ENCODE data around the gene DUSP3.

Gene DUSP3

DNA sequence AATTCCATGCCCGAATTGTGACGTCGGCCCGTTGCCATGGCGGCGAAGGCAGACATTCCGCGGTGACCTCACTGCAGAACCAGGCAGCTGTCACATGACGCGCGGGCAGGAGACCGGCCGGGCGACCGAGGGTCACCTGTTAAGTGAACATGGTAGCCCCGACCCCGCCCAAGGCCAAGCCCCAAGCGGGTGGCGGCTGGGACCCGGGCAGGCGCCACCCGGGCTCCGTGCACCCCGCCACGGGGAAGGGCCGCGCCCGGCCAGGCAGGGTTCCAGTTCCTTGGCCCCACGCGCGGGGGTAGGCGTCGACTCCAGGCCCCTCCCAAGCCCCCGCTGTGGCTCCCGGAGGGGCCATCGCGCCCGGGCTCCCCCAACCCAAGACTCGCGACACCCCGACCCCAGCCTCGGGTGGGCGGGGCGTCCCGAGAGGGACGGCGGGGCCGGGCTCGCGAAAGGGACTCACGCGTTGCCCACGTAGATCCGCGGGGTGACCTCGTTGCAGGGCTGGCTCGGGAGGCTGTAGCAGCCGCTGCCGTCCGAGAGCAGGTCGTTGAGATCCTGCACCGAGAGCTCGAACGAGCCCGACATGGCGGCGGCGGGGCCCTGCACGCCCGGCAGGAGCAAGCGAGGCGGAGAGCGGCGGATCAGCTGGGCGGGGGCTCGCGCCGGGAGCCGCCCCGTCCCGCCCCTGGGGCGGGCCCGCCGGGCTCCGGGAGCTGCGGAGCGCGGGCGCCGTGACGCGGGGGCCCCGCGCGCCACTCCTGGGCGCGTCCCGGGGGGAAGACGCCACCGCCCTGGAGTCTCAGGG, at the start of gene DUSP3:
Gene DUSP3 (minus strand): TSS at position 641 of the 808 bp plus-strand sequence. CDS start 53 bp downstream, at position 588.
- peak; percentile 84 for DNase-seq (ENCODE audit: low spot score)

GRCh38 chr17:43827596-43827995, 48.8 kb upstream of the DUSP3 start:
- DNase-seq (ENCODE audit: low spot score): no peak

- no peak for DNase-seq (ENCODE audit: low spot score)
Observed at GRCh38 chr17:43826206-43826605, 47.4 kb upstream of the DUSP3 start.

GRCh38 chr17:43825567-43825966, 46.8 kb upstream of the DUSP3 start:
- no peak for DNase-seq (ENCODE audit: low spot score)

GRCh38 chr17:43823350-43824084, 44.7 kb upstream of the DUSP3 start:
- DNase-seq (ENCODE audit: low spot score): no peak

DNA sequence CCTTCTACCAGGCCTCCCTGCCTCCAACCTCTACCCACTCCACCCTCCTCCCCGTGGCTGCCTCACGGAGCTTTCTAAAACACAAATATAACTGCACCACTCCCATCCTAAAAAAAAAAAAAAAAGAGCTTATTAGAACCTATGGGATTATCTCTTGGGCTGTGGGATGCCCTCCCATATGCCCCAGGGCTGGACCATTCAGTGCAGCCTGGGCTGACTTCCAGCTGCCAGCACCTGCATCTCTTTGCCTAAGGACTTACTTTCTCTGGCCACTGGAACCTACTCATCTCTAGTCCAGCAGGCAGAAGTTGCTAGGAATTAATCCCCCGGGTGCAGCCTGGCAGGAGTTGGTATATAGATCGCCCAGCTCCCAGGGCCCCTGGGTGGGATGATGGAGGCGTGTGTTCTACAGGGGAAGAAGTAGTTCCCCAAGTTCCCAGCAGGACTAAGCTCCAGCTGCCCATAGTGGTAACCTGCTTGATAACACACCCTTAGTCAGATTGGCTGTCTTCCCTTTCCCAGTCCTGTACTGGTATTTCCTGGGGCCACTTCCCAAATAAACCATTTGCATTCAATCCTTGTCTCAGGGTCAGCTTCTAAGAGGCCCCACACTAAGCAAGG, 43.9 kb upstream of the DUSP3 start:
- no peak for DNase-seq (ENCODE audit: low spot score)

DNA sequence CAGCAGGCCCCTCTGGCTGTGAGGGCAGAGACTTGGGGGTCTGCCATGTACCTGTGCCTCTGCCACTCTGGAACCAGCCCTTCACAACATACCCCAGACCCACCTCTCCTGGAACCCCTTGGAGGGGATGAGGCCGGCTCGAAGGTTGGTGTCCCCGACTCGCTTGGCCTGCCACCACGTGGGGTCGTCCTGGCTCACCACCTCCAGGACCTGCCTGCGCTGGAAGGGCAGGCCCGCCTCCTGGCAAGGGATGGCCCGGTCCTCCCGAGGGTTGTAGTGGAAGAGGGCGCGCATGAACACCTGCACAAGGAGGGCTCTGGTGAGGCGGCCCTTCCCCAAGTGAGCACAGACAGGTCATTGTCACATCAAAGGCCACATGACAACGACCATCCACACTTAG, 42.0 kb upstream of the DUSP3 start:
- no peak for DNase-seq (ENCODE audit: low spot score)

- no peak for DNase-seq (ENCODE audit: low spot score)
Observed at GRCh38 chr17:43818966-43819365, 40.2 kb upstream of the DUSP3 start.

- no peak for DNase-seq (ENCODE audit: low spot score)
Observed at GRCh38 chr17:43817826-43818225, 39.0 kb upstream of the DUSP3 start.

DNA sequence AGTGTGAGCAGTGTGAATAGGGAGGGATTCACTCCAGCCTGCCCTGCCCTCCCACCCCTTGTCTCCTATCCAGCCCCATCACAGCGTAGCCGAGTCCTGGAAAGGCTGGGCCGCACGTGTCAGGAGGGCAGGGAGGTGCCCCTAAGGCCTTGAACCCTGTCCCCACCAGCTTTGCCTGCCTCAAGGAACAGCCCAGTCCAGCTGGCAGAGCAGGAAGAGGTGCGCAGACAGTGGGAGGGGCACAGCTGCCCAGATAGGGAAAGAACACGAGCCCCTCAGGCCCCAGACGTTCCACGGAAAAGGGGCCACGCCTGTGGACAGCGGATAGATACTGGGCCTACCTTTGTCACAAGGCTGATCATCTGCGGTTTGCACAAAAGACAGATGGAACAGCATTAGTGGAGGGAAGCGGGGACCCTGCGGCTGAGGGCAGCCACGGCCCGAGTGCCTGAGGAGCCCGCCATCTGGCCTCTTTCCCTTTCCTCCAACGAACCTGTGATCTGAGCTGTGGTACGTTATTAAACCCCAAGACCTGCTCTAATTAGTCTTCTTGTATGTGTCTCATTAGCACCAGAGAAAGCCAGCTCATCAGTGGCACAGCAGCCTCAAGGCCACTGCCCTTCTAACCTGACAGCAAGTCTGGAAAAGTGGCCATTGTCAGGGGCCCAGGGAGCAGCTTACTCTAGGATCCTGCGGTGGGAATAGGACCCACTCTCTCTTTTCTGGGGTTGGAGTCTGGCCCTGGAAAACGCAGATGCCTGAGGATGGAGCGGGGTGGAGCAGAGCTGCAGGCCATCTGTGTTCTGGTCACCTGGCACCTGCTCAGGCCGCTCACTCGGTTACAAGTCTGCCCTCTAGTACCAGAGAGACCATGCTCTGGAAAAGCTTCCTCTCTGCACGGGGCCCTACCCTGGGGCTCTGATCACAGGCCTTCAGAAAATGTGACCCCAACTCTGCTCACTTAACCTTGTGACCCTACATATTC, 37.9 kb upstream of the DUSP3 start:
- no peak for DNase-seq (ENCODE audit: low spot score)

DNA sequence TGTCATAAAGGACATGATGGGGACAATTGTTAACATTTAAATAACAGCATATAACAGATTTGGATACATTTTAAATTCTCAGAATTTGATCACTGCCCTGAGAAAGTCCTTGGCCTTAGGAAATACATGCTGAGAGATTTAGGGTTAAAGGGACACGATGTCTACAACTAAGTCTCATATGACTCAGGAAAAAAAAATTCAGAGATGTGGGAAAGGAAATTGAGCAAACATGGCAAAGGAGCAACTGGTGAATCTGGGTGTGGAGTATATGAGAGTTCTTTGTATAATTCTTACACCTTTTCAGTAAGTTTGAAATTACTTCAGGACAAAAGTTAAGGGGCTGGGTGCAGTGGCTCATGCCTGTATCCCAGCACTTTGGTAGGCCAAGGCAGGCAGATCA, 35.9 kb upstream of the DUSP3 start:
- DNase-seq (ENCODE audit: low spot score): no peak

DNA sequence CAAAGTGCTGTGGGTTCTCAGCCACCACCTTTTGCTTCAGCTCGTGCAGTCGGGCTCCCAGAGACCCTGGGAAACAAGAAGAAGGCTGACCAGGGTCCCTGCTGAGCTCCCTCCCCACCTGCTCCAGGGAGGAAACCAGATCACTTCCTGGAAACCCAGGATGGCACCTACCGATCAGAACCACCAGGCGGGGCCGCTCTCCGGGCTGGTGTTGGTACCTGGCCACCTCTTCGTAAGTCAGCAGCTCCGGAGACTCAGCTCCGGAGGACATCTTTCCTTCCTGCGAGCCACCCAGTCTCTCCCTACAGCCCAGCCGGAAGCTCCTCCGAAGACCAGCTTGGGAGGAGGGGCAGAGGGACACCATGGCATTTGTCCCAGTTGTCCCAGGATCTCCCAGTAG, 35.2 kb upstream of the DUSP3 start:
- no peak for DNase-seq (ENCODE audit: low spot score)

- no peak for DNase-seq (ENCODE audit: low spot score)
Observed at GRCh38 chr17:43813386-43813785, 34.6 kb upstream of the DUSP3 start.

DNA sequence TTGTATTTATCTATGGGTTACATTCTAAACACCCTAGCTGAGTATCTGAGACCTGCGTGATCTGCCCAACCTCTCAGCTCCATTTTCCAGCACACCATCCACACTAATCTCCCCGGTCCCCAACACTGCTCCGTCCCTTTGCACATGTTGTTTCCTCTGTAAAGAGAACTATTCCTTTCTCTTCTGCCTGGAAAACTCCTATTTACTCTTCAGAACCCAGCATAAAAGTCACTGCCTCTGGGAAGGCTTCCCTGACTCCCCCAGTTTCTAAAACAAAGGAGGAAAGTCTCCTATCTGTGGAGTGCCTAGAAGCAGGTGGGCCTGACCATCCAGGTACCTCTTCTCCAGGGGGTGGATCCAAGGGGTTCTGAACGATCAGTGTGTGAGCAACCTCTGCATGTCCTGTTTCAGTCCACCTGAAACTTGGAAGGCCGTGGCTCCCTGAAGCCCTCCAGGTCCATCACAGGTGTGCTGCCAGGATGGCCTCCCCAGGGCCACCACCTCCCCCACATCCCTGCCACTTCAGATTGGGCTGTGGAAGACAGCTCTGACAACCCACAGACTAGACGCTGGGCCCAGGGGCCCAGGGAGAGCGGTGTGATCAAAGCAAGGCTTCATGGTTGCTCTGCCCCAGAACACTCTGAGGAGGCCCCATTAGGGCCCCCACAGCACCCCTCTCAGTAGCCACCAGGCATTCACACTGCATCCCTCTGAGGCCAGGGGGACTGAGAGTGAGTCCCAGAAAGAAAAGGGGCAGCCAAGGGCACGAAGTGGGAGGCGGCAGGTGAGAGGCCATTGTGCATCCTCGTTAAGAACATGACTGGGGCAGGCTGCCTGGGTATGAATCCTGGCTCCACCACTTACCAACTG, 33.9 kb upstream of the DUSP3 start:
- no peak for DNase-seq (ENCODE audit: low spot score)

DNA sequence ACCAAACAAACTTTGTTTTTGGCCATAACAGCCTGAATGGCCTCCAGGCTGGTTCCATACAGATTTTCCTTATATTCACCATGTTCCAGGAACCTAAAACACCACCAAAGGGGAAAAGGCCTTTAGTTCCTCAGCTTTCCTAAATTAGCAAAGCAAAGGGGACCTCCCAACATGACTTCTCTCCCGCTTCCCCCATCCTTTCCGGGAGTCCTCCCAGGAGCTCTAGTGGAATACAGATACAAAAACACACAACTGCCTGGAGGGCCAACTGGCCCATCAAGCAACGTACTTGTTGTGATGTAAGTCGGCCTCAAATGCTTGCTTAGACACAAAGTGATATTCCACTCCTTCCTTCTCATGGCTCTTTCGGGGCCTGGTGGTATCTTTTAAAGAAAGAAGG, 32.0 kb upstream of the DUSP3 start:
- no peak for DNase-seq (ENCODE audit: low spot score)

- no peak for DNase-seq (ENCODE audit: low spot score)
Observed at GRCh38 chr17:43810226-43810715, 31.5 kb upstream of the DUSP3 start.

DNA sequence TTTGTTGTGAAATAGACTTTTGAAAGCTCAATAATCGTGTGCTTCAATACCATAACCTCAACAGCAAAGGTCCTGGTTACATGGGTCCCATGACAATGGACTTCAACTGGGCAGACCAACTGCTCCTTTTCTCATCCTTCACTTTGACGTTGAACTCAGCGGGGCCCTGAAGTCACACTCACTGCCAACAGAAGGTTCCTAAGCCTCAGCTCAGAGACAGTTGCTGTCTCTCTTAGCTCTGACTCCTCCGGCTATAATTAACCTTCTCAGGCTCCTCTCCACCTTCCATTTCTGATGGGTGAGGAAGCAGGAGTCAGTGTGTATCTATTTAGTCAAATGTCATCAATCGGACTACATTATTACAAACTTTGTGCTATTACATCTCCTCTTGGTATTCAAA, 30.3 kb upstream of the DUSP3 start:
- DNase-seq (ENCODE audit: low spot score): no peak

DNA sequence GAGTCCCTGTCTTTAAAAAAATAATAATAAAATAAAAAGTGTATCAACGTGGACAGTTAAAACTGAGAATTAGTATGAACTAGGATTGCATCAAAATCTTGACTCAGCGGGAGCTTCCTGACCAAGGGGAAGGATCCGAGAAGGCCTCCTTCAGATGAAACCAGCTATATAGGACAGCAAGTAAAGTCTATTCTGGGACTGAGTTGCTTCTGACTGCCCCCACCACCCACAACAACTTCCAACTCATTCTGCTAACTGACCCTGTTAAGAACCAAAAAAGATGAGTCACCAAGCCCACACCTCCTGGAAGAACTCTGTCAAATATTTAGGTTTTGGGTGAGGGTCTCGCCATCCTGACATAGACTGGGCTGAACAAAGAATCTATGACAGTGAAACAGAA, 29.3 kb upstream of the DUSP3 start:
- DNase-seq (ENCODE audit: low spot score): no peak

GRCh38 chr17:43805117-43805516, 26.3 kb upstream of the DUSP3 start:
- DNase-seq (ENCODE audit: low spot score): no peak

GRCh38 chr17:43803758-43804157, 25.0 kb upstream of the DUSP3 start:
- DNase-seq (ENCODE audit: low spot score): no peak

GRCh38 chr17:43801844-43802243, 23.1 kb upstream of the DUSP3 start:
- DNase-seq (ENCODE audit: low spot score): no peak

Measured in globus pallidus (tissue), 1 donor.